Measurements from ENCODE around the gene ST6GAL1. TPM values are rescaled to one million over a fixed set of nuclear protein-coding genes. Genes with fewer than 3 reads are reported as not detected.

Gene ST6GAL1
- total and polyA plus RNA-seq, 2 of the 13 experiments (the other 11 are each of a cell fraction or from before 2014, with no cell fraction given) = 79.9 to 164 TPM

DNA sequence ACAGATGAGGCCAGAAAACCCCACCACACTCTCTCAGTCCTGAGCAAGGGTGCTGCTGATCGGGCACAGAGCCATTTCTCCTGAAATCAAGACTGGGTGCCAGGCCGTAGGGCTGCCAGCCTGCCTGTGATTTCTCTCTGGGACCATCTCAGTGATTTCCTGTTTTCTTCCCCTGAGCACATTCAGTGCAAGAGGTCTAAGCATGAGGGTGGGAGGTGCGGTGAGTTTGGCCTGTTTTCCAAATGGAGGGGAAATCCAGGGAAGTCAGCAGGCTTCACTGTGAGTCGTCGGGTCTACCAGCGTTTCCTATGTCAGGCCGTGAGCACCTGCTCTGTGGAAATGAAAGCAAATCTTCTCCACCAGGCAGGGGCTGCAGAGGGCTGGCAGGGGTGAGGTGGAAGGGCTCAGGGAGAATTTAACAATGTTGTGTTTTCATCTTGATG, 82.3 kb downstream of the ST6GAL1 start (continued):
- TF ChIP-seq, protein P1, sequence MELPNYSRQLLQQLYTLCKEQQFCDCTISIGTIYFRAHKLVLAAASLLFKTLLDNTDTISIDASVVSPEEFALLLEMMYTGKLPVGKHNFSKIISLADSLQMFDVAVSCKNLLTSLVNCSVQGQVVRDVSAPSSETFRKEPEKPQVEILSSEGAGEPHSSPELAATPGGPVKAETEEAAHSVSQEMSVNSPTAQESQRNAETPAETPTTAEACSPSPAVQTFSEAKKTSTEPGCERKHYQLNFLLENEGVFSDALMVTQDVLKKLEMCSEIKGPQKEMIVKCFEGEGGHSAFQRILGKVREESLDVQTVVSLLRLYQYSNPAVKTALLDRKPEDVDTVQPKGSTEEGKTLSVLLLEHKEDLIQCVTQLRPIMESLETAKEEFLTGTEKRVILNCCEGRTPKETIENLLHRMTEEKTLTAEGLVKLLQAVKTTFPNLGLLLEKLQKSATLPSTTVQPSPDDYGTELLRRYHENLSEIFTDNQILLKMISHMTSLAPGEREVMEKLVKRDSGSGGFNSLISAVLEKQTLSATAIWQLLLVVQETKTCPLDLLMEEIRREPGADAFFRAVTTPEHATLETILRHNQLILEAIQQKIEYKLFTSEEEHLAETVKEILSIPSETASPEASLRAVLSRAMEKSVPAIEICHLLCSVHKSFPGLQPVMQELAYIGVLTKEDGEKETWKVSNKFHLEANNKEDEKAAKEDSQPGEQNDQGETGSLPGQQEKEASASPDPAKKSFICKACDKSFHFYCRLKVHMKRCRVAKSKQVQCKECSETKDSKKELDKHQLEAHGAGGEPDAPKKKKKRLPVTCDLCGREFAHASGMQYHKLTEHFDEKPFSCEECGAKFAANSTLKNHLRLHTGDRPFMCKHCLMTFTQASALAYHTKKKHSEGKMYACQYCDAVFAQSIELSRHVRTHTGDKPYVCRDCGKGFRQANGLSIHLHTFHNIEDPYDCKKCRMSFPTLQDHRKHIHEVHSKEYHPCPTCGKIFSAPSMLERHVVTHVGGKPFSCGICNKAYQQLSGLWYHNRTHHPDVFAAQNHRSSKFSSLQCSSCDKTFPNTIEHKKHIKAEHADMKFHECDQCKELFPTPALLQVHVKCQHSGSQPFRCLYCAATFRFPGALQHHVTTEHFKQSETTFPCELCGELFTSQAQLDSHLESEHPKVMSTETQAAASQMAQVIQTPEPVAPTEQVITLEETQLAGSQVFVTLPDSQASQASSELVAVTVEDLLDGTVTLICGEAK (IDR thresholded peaks at IDR 0.05) = no peak
- TF ChIP-seq, protein P1 (CRISPR knock-in tag; IDR thresholded peaks at IDR 0.05) = no peak

DNA sequence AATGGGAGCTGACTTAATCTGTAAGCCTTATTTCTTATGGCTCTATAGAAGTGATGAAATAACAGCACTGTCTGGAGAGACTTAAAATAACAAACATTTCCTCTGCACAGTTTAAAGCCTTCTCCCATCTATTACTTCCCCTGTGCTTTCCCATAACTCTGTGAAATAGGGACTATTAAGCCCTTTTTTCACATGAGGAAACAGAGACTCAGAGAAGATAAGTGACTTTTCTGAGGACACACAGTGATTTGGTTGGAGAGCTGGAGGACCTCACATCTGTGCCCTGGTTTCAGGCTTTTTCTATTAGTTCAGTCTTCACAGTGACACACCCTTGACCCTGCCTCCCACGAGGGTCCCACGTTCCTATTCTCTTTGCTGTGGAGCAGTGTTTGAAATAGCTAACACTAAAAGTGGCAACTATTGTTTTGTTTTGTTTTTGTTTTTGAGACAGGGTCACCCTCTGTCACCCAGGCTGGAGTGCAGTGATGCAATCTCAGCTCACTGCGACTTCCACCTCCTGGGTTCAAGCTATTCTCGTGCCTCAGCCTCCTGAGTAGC, 82.9 kb downstream of the ST6GAL1 start:
- H3K9ac ChIP-seq (ENCODE audit: insufficient read depth, low read depth, low read length) = no peak overlapping the region
- ATAC-seq (no peak), DNase-seq (ENCODE audit: low spot score) (no peak), FAIRE-seq (no peak)
- no peak overlapping the region for H3K4me2 ChIP-seq (ENCODE audit: low read depth, low read length)
- intact Hi-C loops (cut with micrococcal nuclease; ENCODE audit: unreplicated experiment) = no loop called here
- CTCF ChIA-PET (ENCODE audit: low intra/inter-chr PET ratio, low total read pairs) = no interaction called here
- no peak overlapping the region for H2AFZ ChIP-seq (ENCODE audit: low read length)
- WGBS (ENCODE audit: low lambda C conversion rate) = 81% methylated on average over 4 of the region's 4 CpGs
- in situ Hi-C loops (cut with HindIII; ENCODE audit: extremely low pct_ligation_motif_present, low pct_unique_long_range_greater_than_20kb) = no loop called here
- BruUV-seq (replicated peaks) = no TSS peak
- POLR2A ChIA-PET = interaction anchor here (1.3 kb wide), 1 partner anchor 28 kb away, joined by 4 read pairs; no protein-coding TSS in a partner anchor
- no peaks in the 10 kb centered on the region for H4K20me1 ChIP-seq (ENCODE audit: insufficient read depth, low read length)
- no peaks in the 10 kb centered on the region for H3K9me3 ChIP-seq (ENCODE audit: low read length)
- H3K4me3 ChIP-seq (replicated peaks in 1 of 3; ENCODE audit: insufficient read depth in 1 of 3, low read depth in 2 of 3, low read length in 3 of 3) = no peak overlapping the region
- no peaks in the 10 kb centered on the region for H3K79me2 ChIP-seq (ENCODE audit: insufficient read depth, low read length)
- no peaks in the 10 kb centered on the region for H3K27me3 ChIP-seq (ENCODE audit: control insufficient read depth in 1 of 2, insufficient read depth in 2 of 2, low read length in 2 of 2)
- H3K27ac ChIP-seq (ENCODE audit: extremely low read length, insufficient read depth, low read length) = no peak overlapping the region
- H3K4me1 ChIP-seq (ENCODE audit: insufficient read depth, low read length) = peaks cover 18% of the 10 kb centered on the region
- no peaks in the 10 kb centered on the region for H3K36me3 ChIP-seq (replicated peaks in 1 of 2; ENCODE audit: control insufficient read depth in 1 of 2, insufficient read depth in 2 of 2, low read length in 2 of 2)
- TF ChIP-seq, protein P2, sequence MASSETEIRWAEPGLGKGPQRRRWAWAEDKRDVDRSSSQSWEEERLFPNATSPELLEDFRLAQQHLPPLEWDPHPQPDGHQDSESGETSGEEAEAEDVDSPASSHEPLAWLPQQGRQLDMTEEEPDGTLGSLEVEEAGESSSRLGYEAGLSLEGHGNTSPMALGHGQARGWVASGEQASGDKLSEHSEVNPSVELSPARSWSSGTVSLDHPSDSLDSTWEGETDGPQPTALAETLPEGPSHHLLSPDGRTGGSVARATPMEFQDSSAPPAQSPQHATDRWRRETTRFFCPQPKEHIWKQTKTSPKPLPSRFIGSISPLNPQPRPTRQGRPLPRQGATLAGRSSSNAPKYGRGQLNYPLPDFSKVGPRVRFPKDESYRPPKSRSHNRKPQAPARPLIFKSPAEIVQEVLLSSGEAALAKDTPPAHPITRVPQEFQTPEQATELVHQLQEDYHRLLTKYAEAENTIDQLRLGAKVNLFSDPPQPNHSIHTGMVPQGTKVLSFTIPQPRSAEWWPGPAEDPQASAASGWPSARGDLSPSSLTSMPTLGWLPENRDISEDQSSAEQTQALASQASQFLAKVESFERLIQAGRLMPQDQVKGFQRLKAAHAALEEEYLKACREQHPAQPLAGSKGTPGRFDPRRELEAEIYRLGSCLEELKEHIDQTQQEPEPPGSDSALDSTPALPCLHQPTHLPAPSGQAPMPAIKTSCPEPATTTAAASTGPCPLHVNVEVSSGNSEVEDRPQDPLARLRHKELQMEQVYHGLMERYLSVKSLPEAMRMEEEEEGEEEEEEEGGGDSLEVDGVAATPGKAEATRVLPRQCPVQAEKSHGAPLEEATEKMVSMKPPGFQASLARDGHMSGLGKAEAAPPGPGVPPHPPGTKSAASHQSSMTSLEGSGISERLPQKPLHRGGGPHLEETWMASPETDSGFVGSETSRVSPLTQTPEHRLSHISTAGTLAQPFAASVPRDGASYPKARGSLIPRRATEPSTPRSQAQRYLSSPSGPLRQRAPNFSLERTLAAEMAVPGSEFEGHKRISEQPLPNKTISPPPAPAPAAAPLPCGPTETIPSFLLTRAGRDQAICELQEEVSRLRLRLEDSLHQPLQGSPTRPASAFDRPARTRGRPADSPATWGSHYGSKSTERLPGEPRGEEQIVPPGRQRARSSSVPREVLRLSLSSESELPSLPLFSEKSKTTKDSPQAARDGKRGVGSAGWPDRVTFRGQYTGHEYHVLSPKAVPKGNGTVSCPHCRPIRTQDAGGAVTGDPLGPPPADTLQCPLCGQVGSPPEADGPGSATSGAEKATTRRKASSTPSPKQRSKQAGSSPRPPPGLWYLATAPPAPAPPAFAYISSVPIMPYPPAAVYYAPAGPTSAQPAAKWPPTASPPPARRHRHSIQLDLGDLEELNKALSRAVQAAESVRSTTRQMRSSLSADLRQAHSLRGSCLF (CRISPR knock-in tag; IDR thresholded peaks at IDR 0.05; ENCODE audit: borderline replicate concordance) = no peak
- TF ChIP-seq ZNF674 (CRISPR knock-in tag; IDR thresholded peaks at IDR 0.05; ENCODE audit: low read depth) = no peak
- TF ChIP-seq, protein P3, sequence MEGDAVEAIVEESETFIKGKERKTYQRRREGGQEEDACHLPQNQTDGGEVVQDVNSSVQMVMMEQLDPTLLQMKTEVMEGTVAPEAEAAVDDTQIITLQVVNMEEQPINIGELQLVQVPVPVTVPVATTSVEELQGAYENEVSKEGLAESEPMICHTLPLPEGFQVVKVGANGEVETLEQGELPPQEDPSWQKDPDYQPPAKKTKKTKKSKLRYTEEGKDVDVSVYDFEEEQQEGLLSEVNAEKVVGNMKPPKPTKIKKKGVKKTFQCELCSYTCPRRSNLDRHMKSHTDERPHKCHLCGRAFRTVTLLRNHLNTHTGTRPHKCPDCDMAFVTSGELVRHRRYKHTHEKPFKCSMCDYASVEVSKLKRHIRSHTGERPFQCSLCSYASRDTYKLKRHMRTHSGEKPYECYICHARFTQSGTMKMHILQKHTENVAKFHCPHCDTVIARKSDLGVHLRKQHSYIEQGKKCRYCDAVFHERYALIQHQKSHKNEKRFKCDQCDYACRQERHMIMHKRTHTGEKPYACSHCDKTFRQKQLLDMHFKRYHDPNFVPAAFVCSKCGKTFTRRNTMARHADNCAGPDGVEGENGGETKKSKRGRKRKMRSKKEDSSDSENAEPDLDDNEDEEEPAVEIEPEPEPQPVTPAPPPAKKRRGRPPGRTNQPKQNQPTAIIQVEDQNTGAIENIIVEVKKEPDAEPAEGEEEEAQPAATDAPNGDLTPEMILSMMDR (CRISPR knock-in tag; IDR thresholded peaks at IDR 0.05) = no peak
- no peak for TF ChIP-seq GPN1 (CRISPR knock-in tag; IDR thresholded peaks at IDR 0.05; ENCODE audit: borderline replicate concordance)

All from HepG2 (cell line).